Fibroblast of pulmonary artery (primary cell): ENCODE data around the gene MS4A4A.

Source experiments
- DNase-seq: peaks from one replicate; pipeline ENCODE4 v3.0.0-alpha.2; 2010; ENCODE audit warnings: low read depth
- H3K4me3 ChIP-seq: replicated peaks from 2 replicates; pipeline ENCODE4 v1.5.1; 2011; ENCODE audit warnings: low read depth, mild to moderate bottlenecking, control low read depth, low read length, moderate library complexity
- TF ChIP-seq, protein P1 (sequence below): IDR thresholded peaks from 2 replicates; pipeline ENCODE4 v1.5.1; 2011; ENCODE audit warnings: mild to moderate bottlenecking, control low read depth, low read length, inconsistent platforms; ENCODE audit errors: missing control alignments

Gene MS4A4A

DNA sequence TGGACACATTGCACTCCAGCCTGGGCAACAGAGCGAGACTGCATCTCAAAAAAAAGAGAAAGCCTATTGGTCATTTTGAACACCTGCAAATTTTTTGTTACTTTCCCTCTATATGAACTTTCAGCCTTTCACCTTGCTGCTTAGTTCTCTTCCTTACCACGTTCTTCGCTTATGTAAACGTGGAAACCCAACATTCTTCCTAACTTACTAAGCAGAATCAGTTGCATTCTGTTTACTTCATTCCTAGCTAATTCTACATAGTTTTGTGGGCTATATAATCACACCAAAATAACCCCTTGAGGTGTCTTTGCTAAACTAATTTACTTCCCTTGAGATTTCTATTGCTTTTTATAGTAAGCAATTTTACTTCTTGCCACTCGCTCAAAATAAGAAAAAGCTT, 23.2 kb downstream of the MS4A4A start:
- H3K4me3 ChIP-seq = no peak overlapping the region
- no peak for DNase-seq

DNA sequence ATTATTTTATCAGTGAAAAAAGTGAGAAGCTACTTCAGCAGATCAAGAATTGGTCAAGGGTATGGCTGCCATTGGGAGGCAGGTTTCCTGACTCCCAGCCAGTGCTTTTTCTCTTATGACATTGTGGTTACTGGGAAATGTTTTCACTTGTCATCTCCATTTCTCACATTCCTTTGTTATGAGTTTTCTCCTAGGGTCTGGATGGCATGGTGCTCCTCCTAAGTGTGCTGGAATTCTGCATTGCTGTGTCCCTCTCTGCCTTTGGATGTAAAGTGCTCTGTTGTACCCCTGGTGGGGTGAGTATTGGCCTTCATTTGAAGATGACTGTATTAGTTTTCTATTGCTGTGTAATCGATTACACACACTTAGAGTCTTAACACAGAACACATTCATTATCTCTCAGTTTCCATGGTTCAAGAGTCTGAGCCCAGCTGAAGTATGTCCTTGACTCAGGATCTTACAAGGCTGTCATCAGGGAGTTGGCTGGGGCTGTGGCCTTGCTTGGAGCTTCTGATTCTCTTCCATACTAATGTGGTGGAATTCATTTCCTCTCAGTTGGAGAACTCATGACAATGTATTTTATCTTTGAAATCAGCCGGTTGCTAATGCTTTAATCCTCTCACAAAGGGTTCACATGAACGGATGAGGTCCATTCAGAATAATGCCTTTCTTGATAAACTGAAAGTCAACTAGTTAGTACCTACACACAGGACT, 25.6 kb downstream of the MS4A4A start:
- peak; percentile 0 for DNase-seq
- TF ChIP-seq, protein P1, sequence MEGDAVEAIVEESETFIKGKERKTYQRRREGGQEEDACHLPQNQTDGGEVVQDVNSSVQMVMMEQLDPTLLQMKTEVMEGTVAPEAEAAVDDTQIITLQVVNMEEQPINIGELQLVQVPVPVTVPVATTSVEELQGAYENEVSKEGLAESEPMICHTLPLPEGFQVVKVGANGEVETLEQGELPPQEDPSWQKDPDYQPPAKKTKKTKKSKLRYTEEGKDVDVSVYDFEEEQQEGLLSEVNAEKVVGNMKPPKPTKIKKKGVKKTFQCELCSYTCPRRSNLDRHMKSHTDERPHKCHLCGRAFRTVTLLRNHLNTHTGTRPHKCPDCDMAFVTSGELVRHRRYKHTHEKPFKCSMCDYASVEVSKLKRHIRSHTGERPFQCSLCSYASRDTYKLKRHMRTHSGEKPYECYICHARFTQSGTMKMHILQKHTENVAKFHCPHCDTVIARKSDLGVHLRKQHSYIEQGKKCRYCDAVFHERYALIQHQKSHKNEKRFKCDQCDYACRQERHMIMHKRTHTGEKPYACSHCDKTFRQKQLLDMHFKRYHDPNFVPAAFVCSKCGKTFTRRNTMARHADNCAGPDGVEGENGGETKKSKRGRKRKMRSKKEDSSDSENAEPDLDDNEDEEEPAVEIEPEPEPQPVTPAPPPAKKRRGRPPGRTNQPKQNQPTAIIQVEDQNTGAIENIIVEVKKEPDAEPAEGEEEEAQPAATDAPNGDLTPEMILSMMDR = no peak
- H3K4me3 ChIP-seq = no peak overlapping the region

More for the DNA sequence above, 23.2 kb downstream of the MS4A4A start:
- TF ChIP-seq, protein P1 = no peak

DNA sequence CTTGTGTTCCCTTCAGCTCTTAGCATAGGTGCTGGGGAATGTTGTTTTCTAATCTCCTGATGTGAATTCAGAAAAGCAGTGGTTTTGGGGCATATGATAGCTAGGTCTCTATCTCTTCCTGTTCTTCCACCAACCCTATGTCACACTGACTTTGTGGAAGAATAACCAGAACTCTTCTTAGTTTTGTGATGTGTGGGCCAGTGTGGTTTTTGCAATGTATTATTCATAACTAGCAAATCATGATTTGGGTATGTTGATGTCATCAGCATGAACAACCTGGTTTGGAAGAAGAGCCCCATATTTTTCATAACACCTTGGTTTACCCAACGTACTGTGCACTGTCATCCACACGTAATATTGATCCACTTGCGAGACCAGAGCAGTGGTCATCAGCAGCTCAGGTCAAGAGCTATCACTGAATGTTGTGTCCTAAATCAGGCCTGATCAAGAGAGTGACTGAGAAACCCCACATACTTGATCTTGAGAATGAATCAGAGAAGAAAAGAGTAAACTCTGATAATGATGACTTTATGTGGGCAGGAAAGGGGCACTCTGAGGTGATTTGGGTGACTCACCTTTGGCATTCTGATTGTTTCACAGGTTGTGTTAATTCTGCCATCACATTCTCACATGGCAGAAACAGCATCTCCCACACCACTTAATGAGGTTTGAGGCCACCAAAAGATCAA, 27.2 kb downstream of the MS4A4A start:
- TF ChIP-seq, protein P1 = no peak
- no peak for DNase-seq

GRCh38 chr11:60310407-60310998, 30.0 kb downstream of the MS4A4A start:
- no peak overlapping the region for H3K4me3 ChIP-seq
- no peak for DNase-seq
- TF ChIP-seq, protein P1 = no peak

More for the DNA sequence above, 27.2 kb downstream of the MS4A4A start:
- no peak overlapping the region for H3K4me3 ChIP-seq

DNA sequence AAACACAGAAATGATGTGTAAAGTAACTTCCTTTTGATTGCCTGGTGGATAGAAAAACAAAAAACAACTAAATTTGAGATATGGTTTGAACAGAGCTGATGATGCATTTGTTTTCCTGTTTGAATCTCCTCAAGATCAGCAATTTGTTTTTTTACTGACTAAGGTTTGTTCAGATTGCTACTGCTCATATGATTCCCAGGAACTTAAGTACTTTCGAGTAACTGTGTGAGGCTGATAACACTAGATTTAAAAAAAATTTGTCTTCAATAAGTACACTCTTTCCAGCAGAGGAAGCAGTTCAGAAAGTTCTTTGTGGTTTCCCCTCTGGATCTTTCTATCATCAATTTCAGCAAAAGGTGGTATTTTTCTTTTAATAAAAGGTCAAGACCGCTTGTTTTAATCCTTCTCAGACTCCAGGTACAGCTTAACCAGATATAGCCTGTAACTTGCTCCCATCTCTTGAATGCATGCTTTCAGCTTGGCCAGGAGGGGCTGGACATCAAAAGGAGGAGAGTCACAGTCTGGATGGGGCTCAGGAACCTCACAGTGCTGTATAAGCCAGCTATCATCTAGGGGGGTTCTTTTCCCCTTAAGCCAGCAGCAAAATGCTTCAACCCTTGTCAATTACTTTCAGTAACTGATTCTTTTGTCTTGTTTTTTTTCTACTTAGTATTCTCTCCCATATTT, 34.3 kb downstream of the MS4A4A start:
- TF ChIP-seq, protein P1 = no peak

GRCh38 chr11:60315871-60316270, 35.4 kb downstream of the MS4A4A start:
- peak; percentile 4 for DNase-seq
- TF ChIP-seq, protein P1 = no peak
- H3K4me3 ChIP-seq = no peak overlapping the region

More for the DNA sequence above, 34.3 kb downstream of the MS4A4A start:
- H3K4me3 ChIP-seq = no peak overlapping the region
- DNase-seq = no peak
